PC-3 (cell line): ENCODE measurements around the gene NAT16. TPM values are rescaled to one million over a fixed set of nuclear protein-coding genes. Genes with fewer than 3 reads are reported as not detected.

Source experiments
- ATAC-seq: fragments of 200-7000 bp; cut with Tn5 transposase; 2 replicates; pipeline ENCODE4 v1.9.1; 2020; ENCODE audit warnings: mild to moderate bottlenecking, moderate library complexity
- Bru-seq: library from RNA; stranded (reverse); fragments of 400-500 nt; gene quantifications from one replicate; lab custom pipeline; 2021; lab: Mats Ljungman, UMichigan
- BruChase-seq, 2 experiments: library from RNA; stranded (reverse); fragments of 400-500 nt; gene quantifications; one replicate each; lab custom pipeline; 2021; lab: Mats Ljungman, UMichigan
- BruUV-seq: library from RNA; stranded (reverse); fragments of 400-500 nt; replicated peaks from 2 replicates; lab custom pipeline; 2021; lab: Mats Ljungman, UMichigan
- CTCF ChIA-PET: fragments of 300-600 bp; sonication (Branson Sonifier 250); formaldehyde crosslinking; loops from one replicate; lab custom pipeline; 2022; ENCODE audit warnings: antibody characterized with exemption; lab: Charles Lee
- POLR2A ChIA-PET: fragments of 300-600 bp; sonication (Branson Sonifier 250); formaldehyde crosslinking; loops from one replicate; lab custom pipeline; 2022; ENCODE audit warnings: antibody characterized with exemption; ENCODE audit not compliant: unreplicated experiment; lab: Charles Lee
- DNase-seq: peaks from one replicate; pipeline ENCODE4 v3.0.0-alpha.2; 2015
- H2AFZ ChIP-seq: fragments of 300-600 bp; sonication (generic); 2 replicates; pipeline ENCODE4 v1.6.0; 2016; ENCODE audit warnings: antibody characterized with exemption, low read length
- H3F3A ChIP-seq: fragments of 300-600 bp; sonication (generic); one replicate; pipeline ENCODE4 v1.6.0; 2017; ENCODE audit warnings: antibody characterized with exemption, low read length, control low read depth, mild to moderate bottlenecking; ENCODE audit not compliant: unreplicated experiment
- H3K27ac ChIP-seq: fragments of 300-600 bp; sonication (generic); 2 replicates; pipeline ENCODE4 v1.5.1; 2016; ENCODE audit warnings: mild to moderate bottlenecking, low read length
- H3K27me3 ChIP-seq: fragments of 300-600 bp; sonication (generic); 2 replicates; pipeline ENCODE4 v1.6.1; 2016; ENCODE audit warnings: low read length, mixed read lengths
- H3K36me3 ChIP-seq: fragments of 300-600 bp; sonication (generic); 2 replicates; pipeline ENCODE4 v1.6.1; 2016; ENCODE audit warnings: low read depth, mixed run types, low read length, mixed read lengths
- H3K4me1 ChIP-seq: fragments of 300-600 bp; sonication (generic); 2 replicates; pipeline ENCODE4 v1.5.1; 2016; ENCODE audit warnings: low read length; ENCODE audit not compliant: insufficient read depth
- H3K4me2 ChIP-seq: fragments of 300-600 bp; sonication (generic); 2 replicates; pipeline ENCODE4 v1.6.0; 2016; ENCODE audit warnings: low read length
- H3K4me3 ChIP-seq: fragments of 300-600 bp; sonication (generic); 2 replicates; pipeline ENCODE4 v1.5.1; 2016; ENCODE audit warnings: mild to moderate bottlenecking, low read length, mixed read lengths
- H3K79me2 ChIP-seq: fragments of 300-600 bp; sonication (generic); 2 replicates; pipeline ENCODE4 v1.6.1; 2017; ENCODE audit warnings: low read length, mixed read lengths
- H3K9ac ChIP-seq: fragments of 300-600 bp; sonication (generic); 2 replicates; pipeline ENCODE4 v1.6.0; 2016; ENCODE audit warnings: mild to moderate bottlenecking, low read length
- H3K9me2 ChIP-seq: fragments of 300-600 bp; sonication (generic); replicated peaks from 2 replicates; pipeline ENCODE4 v1.6.1; 2016; ENCODE audit warnings: mixed run types, low read length, mixed read lengths
- H3K9me3 ChIP-seq: fragments of 300-600 bp; sonication (generic); 2 replicates; pipeline ENCODE4 v1.6.1; 2016; ENCODE audit warnings: low read length, mixed read lengths
- H4K20me1 ChIP-seq: fragments of 300-600 bp; sonication (generic); 2 replicates; pipeline ENCODE4 v1.6.1; 2016; ENCODE audit warnings: low read length, mixed read lengths
- EZH2 ChIP-seq: fragments of 300-600 bp; sonication (generic); IDR thresholded peaks from one replicate; pipeline ENCODE4 v1.6.1; 2017; ENCODE audit warnings: antibody characterized with exemption, mild to moderate bottlenecking, low read length; ENCODE audit not compliant: unreplicated experiment
- EZH2phosphoT487 ChIP-seq: fragments of 300-600 bp; sonication (generic); IDR thresholded peaks from 2 replicates; pipeline ENCODE4 v1.6.1; 2018; ENCODE audit warnings: mild to moderate bottlenecking, antibody characterized with exemption, low read length, borderline replicate concordance
- intact Hi-C: fragments of 100-400 bp; cut with micrococcal nuclease; formaldehyde crosslinking; loops from 2 replicates; pipeline ENCODE4 v1.9.0; 2023
- long read RNA-seq: library from polyadenylated mRNA; unstranded; transcript quantifications from one replicate; pipeline ENCODE4 v2.0.0, GENCODE V29; 2021; ENCODE audit not compliant: unreplicated experiment
- total RNA-seq: library from RNA; depleted of rRNA; stranded (reverse); fragments of >200 nt; gene quantifications from 2 replicates; pipeline ENCODE4 v1.2.3, GENCODE V29; 2014; rRNA removed
- TF ChIP-seq, protein P1 (sequence below): fragments of 300-600 bp; sonication (generic); conservative IDR thresholded peaks from 2 replicates; pipeline ENCODE4 v1.5.1; 2017; ENCODE audit warnings: antibody characterized with exemption, low read depth, mild to moderate bottlenecking, low read length

The NAT16 gene
- total RNA-seq: 0.26 TPM in 1 of 2 replicates, not detected in the other
- percentile 15 among the genes with signal in this experiment for Bru-seq, nascent RNA
- percentile 13 among the genes with signal in this experiment for BruChase-seq, experiment 1, labeled RNA remaining after a 6-hour chase
- BruChase-seq, experiment 2, labeled RNA remaining after a 2-hour chase: not detected
- long read RNA-seq: 0 reads

GRCh38 chr7:101180130-101180755, at the start of gene NAT16:
NAT16 (minus strand) TSS chr7:101180293; CDS start chr7:101174807, 5,486 bp downstream.
- Histone ChIP-seq H2AFZ (peak within 1 kb of the TSS; percentile 55; the same call in 1 of the 2 replicates), H3K79me2 (no peaks in the 10 kb centered on the region), H3K9ac (no peak within 1 kb of the TSS), H3K4me3 (peak within 1 kb of the TSS; percentile 50), H3K27me3 (peaks cover 8% of the 10 kb centered on the region; the same call in 1 of the 2 replicates), H3K27ac (no peak within 1 kb of the TSS), H3F3A (no peaks in the 10 kb centered on the region), H4K20me1 (no peaks in the 10 kb centered on the region), H3K9me2 (no peaks in the 10 kb centered on the region), H3K4me1 (no peaks in the 10 kb centered on the region; the same call in 1 of the 2 replicates), H3K4me2 (peak within 1 kb of the TSS; percentile 71), H3K36me3 (no peaks in the 10 kb centered on the region), H3K9me3 (no peaks in the 10 kb centered on the region)
- CTCF ChIA-PET: no interaction called here
- POLR2A ChIA-PET: no interaction called here
- DNase-seq (no peak), ATAC-seq (no peak)
- no TSS peak for BruUV-seq
- intact Hi-C loops: no loop called here
- TF ChIP-seq EZH2: no peak
- no peak for TF ChIP-seq EZH2phosphoT487
- TF ChIP-seq, protein P1, sequence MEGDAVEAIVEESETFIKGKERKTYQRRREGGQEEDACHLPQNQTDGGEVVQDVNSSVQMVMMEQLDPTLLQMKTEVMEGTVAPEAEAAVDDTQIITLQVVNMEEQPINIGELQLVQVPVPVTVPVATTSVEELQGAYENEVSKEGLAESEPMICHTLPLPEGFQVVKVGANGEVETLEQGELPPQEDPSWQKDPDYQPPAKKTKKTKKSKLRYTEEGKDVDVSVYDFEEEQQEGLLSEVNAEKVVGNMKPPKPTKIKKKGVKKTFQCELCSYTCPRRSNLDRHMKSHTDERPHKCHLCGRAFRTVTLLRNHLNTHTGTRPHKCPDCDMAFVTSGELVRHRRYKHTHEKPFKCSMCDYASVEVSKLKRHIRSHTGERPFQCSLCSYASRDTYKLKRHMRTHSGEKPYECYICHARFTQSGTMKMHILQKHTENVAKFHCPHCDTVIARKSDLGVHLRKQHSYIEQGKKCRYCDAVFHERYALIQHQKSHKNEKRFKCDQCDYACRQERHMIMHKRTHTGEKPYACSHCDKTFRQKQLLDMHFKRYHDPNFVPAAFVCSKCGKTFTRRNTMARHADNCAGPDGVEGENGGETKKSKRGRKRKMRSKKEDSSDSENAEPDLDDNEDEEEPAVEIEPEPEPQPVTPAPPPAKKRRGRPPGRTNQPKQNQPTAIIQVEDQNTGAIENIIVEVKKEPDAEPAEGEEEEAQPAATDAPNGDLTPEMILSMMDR: no peak

GRCh38 chr7:101226721-101227120, 46.6 kb upstream of the NAT16 start:
- no peak for TF ChIP-seq EZH2
- TF ChIP-seq EZH2phosphoT487: no peak
- TF ChIP-seq, protein P1: no peak
- H3F3A ChIP-seq: no peaks in the 10 kb centered on the region
- ChIA-PET CTCF (no interaction called here), POLR2A (no interaction called here)
- no peak overlapping the region for H3K27ac ChIP-seq
- intact Hi-C loops: no loop called here
- no peaks in the 10 kb centered on the region for H4K20me1 ChIP-seq
- no peaks in the 10 kb centered on the region for H3K9me3 ChIP-seq
- H3K9me2 ChIP-seq: no peaks in the 10 kb centered on the region
- ATAC-seq (no peak), DNase-seq (no peak)
- H3K4me1 ChIP-seq: peaks cover 2% of the 10 kb centered on the region; the same call in 1 of the 2 replicates
- no peak overlapping the region for H3K4me2 ChIP-seq
- H3K79me2 ChIP-seq: 0 out of 2 replicates have a peak, but pooled peaks cover under 1% of the 10 kb centered on the region
- H2AFZ ChIP-seq: no peak overlapping the region
- no TSS peak for BruUV-seq
- H3K36me3 ChIP-seq: peaks cover 5% of the 10 kb centered on the region
- H3K27me3 ChIP-seq: no peaks in the 10 kb centered on the region
- H3K4me3 ChIP-seq: no peak overlapping the region
- no peak overlapping the region for H3K9ac ChIP-seq

GRCh38 chr7:101225650-101226049, 45.6 kb upstream of the NAT16 start:
- Histone ChIP-seq H2AFZ (no peak overlapping the region), H3K4me2 (no peak overlapping the region), H3F3A (no peaks in the 10 kb centered on the region), H4K20me1 (no peaks in the 10 kb centered on the region), H3K9me2 (no peaks in the 10 kb centered on the region), H3K27ac (no peak overlapping the region), H3K27me3 (no peaks in the 10 kb centered on the region), H3K79me2 (peaks cover 10% of the 10 kb centered on the region), H3K4me1 (no peaks in the 10 kb centered on the region), H3K9ac (no peak overlapping the region), H3K36me3 (peaks cover 5% of the 10 kb centered on the region), H3K9me3 (no peaks in the 10 kb centered on the region), H3K4me3 (no peak overlapping the region)
- no peak for ATAC-seq
- no peak for DNase-seq
- intact Hi-C loops: no loop called here
- ChIA-PET CTCF (no interaction called here), POLR2A (no interaction called here)
- no TSS peak for BruUV-seq
- TF ChIP-seq, protein P1: no peak
- TF ChIP-seq EZH2phosphoT487 (no peak), EZH2 (no peak)
